GM10266 (cell line): Measurements from ENCODE around the gene IQSEC1.

Experiments
- DNase-seq: peaks from one replicate; pipeline ENCODE4 v3.0.0; 2012; ENCODE audit errors: extremely low spot score
- CTCF ChIP-seq: IDR thresholded peaks from 2 replicates; pipeline ENCODE4 v1.5.1; 2012; ENCODE audit warnings: mild to moderate bottlenecking, low read depth; ENCODE audit not compliant: control insufficient read depth, insufficient read depth; ENCODE audit errors: missing control alignments

The IQSEC1 gene

GRCh38 chr3:12931273-12931905, 141.8 kb downstream of the IQSEC1 start:
- TF ChIP-seq CTCF = no peak
- no peak for DNase-seq

GRCh38 chr3:12929801-12930200, 143.4 kb downstream of the IQSEC1 start:
- TF ChIP-seq CTCF = no peak
- no peak for DNase-seq

GRCh38 chr3:12926660-12927059, 146.6 kb downstream of the IQSEC1 start:
- DNase-seq = no peak
- no peak for TF ChIP-seq CTCF

- no peak for DNase-seq
Measured at GRCh38 chr3:12925648-12926047, 147.6 kb downstream of the IQSEC1 start.

GRCh38 chr3:12924437-12924836, 148.8 kb downstream of the IQSEC1 start:
- DNase-seq = no peak
- TF ChIP-seq CTCF = no peak

More at GRCh38 chr3:12925648-12926047, 147.6 kb downstream of the IQSEC1 start:
- no peak for TF ChIP-seq CTCF

GRCh38 chr3:12922881-12923431, 150.3 kb downstream of the IQSEC1 start:
- TF ChIP-seq CTCF = no peak
- DNase-seq = no peak

- DNase-seq = no peak
- no peak for TF ChIP-seq CTCF
Measured at GRCh38 chr3:12922306-12922705, 150.9 kb downstream of the IQSEC1 start.
